ENCODE results near the gene VMAC.
"Not testable (repeated sequence)": the region's sequence is repeated elsewhere in the genome, so short reads cannot be mapped to it uniquely, and the experiment has no call there.

The VMAC gene

DNA sequence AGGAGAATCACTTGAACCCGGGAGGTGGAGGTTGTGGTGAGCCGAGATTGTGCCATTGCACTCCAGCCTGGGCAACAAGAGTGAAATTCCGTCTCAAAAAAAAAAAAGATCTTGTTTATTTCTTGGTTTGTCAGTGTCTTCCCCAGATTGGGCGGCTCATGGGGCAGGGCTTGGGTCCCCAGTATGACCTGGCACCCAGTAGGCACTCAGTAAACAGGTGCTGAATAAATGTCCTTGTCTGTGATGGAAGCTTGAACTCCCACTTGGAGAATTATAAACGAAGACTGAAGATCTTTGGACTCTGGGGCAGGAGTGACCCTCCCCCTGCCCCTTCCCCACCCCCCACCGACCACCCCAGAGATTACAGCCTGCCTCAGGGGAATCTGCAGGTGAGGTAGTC lies 24.5 kb upstream of the VMAC start:
- H3K79me2 ChIP-seq (ENCODE audit: insufficient read depth, low read depth): no peaks in the 10 kb centered on the region
- no peak overlapping the region for H3K27ac ChIP-seq
- H3K27me3 ChIP-seq (ENCODE audit: insufficient read depth, low read depth): peaks cover 45% of the 10 kb centered on the region
- no peaks in the 10 kb centered on the region for H4K20me1 ChIP-seq (ENCODE audit: insufficient read depth)
- H3K4me2 ChIP-seq: no peak overlapping the region
- H3K36me3 ChIP-seq (ENCODE audit: insufficient read depth): no peaks in the 10 kb centered on the region
- H3K9ac ChIP-seq: no peak overlapping the region
- no peak overlapping the region for H3K4me3 ChIP-seq (IDR thresholded peaks at IDR 0.05; ENCODE audit: insufficient read depth, low read depth, low read length)
- H2AFZ ChIP-seq (ENCODE audit: low read depth): no peak overlapping the region
- TF ChIP-seq CTCF (conservative IDR thresholded peaks at IDR 0.05; ENCODE audit: low read depth, low read length): no peak
- no peaks in the 10 kb centered on the region for H3K4me1 ChIP-seq (ENCODE audit: low read depth, poor library complexity, severe bottlenecking)

DNA sequence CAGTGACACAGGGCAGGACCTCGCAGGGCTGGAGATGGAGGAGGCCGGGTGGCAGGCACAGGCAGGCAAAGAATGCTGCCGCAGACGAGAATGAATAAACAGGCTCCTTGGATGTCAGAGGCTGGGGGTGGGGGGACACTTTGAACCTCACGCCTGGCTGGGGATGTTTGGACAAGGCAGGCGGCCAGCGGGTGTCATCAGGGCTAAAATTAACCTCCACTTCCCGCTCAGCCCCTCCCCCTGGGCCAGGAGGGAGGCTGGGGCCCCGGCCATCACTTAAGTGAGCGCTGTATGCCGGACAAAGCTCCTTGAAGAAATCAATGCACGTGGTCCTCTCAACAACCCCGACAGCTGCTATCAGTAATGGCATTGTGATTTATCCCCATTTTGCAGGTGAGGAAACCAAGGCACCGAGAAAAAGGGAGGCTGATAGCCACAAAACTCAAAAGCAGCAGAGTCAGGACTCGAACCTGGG lies 24.0 kb upstream of the VMAC start:
- H3K4me1 ChIP-seq (ENCODE audit: low read depth, poor library complexity, severe bottlenecking): no peaks in the 10 kb centered on the region
- H2AFZ ChIP-seq (ENCODE audit: low read depth): no peak overlapping the region
- no peak overlapping the region for H3K4me3 ChIP-seq (IDR thresholded peaks at IDR 0.05; ENCODE audit: insufficient read depth, low read depth, low read length)
- peaks cover 48% of the 10 kb centered on the region for H3K27me3 ChIP-seq (ENCODE audit: insufficient read depth, low read depth)
- H3K9ac ChIP-seq: no peak overlapping the region
- no peaks in the 10 kb centered on the region for H3K36me3 ChIP-seq (ENCODE audit: insufficient read depth)
- no peak for TF ChIP-seq CTCF (conservative IDR thresholded peaks at IDR 0.05; ENCODE audit: low read depth, low read length)
- H3K27ac ChIP-seq: no peak overlapping the region
- H3K79me2 ChIP-seq (ENCODE audit: insufficient read depth, low read depth): no peaks in the 10 kb centered on the region
- H3K4me2 ChIP-seq: no peak overlapping the region
- no peaks in the 10 kb centered on the region for H4K20me1 ChIP-seq (ENCODE audit: insufficient read depth)

DNA sequence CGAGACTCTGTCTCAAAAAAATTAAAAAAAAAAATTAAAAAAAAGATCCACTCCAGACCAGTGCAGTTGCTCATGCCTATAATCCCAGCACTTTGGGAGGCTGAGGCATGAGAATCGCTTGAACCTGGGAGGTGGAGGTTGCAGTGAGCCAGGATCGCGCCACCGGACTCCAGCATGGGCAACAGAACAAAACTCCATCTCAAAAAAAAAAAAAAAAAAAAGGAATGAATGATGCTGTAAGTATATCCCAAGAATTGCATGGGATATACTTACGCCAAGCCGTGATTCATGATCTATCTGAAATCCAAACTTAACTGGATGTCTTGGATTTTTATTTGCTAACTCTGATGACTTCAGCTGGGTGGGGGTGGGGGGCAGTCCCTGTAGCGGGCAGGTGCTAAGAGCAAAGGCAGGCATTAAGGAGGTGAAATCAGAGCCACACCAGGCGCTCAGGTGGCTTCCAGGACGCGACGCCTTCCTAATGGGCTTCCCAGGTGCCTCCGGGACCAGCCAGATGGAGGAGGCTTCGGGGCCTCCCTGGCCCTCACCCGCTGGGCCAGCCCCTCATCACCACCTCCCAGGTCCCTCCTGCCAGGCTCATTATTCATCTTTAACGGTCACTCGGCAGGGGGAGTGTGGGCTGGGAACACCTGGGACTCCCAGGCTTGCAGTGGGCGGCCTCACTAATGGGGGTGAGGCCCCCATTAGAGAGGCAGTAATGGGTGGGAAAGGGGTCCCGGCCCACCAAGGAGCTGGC lies 23.0 kb upstream of the VMAC start:
- Histone ChIP-seq H3K4me2 (no peak overlapping the region), H3K9ac (no peak overlapping the region), H3K79me2 (ENCODE audit: insufficient read depth, low read depth) (no peaks in the 10 kb centered on the region), H2AFZ (ENCODE audit: low read depth) (no peak overlapping the region), H3K27ac (no peak overlapping the region), H3K4me3 (IDR thresholded peaks at IDR 0.05; ENCODE audit: insufficient read depth, low read depth, low read length) (no peak overlapping the region), H4K20me1 (ENCODE audit: insufficient read depth) (no peaks in the 10 kb centered on the region), H3K27me3 (ENCODE audit: insufficient read depth, low read depth) (peaks cover 49% of the 10 kb centered on the region), H3K36me3 (ENCODE audit: insufficient read depth) (no peaks in the 10 kb centered on the region), H3K4me1 (ENCODE audit: low read depth, poor library complexity, severe bottlenecking) (no peaks in the 10 kb centered on the region)
- no peak for TF ChIP-seq CTCF (conservative IDR thresholded peaks at IDR 0.05; ENCODE audit: low read depth, low read length)

DNA sequence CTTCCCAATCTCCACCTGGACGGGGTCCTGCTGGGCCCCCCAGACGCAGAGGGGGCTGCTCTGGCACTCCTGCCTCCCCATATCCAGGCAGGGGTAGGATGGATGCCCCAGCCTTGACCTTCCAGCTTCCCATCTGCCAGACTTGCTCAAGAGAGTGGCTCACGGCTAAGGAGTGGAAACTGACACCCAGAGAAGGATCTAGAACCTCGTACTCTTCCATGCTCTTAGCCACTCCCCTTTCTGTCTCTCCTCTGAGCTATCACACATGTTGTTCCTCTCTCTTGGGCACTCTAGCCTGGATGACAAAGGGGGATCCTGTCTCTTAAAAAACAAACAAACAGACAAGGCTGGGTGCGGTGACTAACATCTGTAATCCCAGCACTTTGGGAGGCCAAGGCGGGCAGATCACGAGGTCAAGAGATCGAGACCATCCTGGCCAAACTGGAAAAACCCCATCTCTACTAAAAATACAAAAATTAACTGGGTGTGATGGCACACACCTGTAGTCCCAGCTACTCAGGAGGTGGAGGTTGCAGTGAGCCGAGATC lies 22.2 kb upstream of the VMAC start:
- Histone ChIP-seq H3K4me1 (ENCODE audit: low read depth, poor library complexity, severe bottlenecking) (no peaks in the 10 kb centered on the region), H3K79me2 (ENCODE audit: insufficient read depth, low read depth) (no peaks in the 10 kb centered on the region), H3K9ac (no peak overlapping the region), H3K27ac (no peak overlapping the region), H3K4me3 (IDR thresholded peaks at IDR 0.05; ENCODE audit: insufficient read depth, low read depth, low read length) (no peak overlapping the region), H3K36me3 (ENCODE audit: insufficient read depth) (no peaks in the 10 kb centered on the region), H4K20me1 (ENCODE audit: insufficient read depth) (no peaks in the 10 kb centered on the region), H3K27me3 (ENCODE audit: insufficient read depth, low read depth) (peaks cover 55% of the 10 kb centered on the region), H2AFZ (ENCODE audit: low read depth) (no peak overlapping the region), H3K4me2 (no peak overlapping the region)
- no peak for TF ChIP-seq CTCF (conservative IDR thresholded peaks at IDR 0.05; ENCODE audit: low read depth, low read length)

GRCh38 chr19:5883157-5883873 lies 21.4 kb upstream of the VMAC start:
- H3K36me3 ChIP-seq (ENCODE audit: insufficient read depth); H4K20me1 ChIP-seq (ENCODE audit: insufficient read depth); H3K79me2 ChIP-seq (ENCODE audit: insufficient read depth, low read depth); H2AFZ ChIP-seq (ENCODE audit: low read depth); H3K9ac ChIP-seq; H3K4me2 ChIP-seq; H3K4me1 ChIP-seq (ENCODE audit: low read depth, poor library complexity, severe bottlenecking); H3K4me3 ChIP-seq (IDR thresholded peaks at IDR 0.05; ENCODE audit: insufficient read depth, low read depth, low read length); H3K27ac ChIP-seq: not testable (repeated sequence)
- peaks cover 51% of the 10 kb centered on the region for H3K27me3 ChIP-seq (ENCODE audit: insufficient read depth, low read depth)

GRCh38 chr19:5884065-5884811 lies 20.4 kb upstream of the VMAC start:
- not testable (repeated sequence) for H3K36me3 ChIP-seq (ENCODE audit: insufficient read depth); H3K4me1 ChIP-seq (ENCODE audit: low read depth, poor library complexity, severe bottlenecking); H3K9ac ChIP-seq; H3K4me3 ChIP-seq (IDR thresholded peaks at IDR 0.05; ENCODE audit: insufficient read depth, low read depth, low read length); H4K20me1 ChIP-seq (ENCODE audit: insufficient read depth); H3K27ac ChIP-seq; H2AFZ ChIP-seq (ENCODE audit: low read depth); H3K79me2 ChIP-seq (ENCODE audit: insufficient read depth, low read depth); H3K4me2 ChIP-seq
- H3K27me3 ChIP-seq (ENCODE audit: insufficient read depth, low read depth): peaks cover 49% of the 10 kb centered on the region
